ENCODE data around the gene IDNK. TPM values are rescaled to one million over a fixed set of nuclear protein-coding genes. Genes with fewer than 3 reads are reported as not detected.

Gene IDNK
- total RNA-seq, result 4.0 and 4.1 TPM in 2 replicates

GRCh38 chr9:83622939-83623678 is at the start of gene IDNK:
Gene IDNK, plus strand, starts transcription at chr9:83623143. Its CDS starts 29 bp downstream, at chr9:83623172.

Other genes starting within 250 kb of the IDNK start
- 2.6 and 6.9 TPM in 2 replicates for gene FRMD3, start 84.7 kb upstream of the IDNK start, total RNA-seq
- gene UBQLN1, start 84.8 kb downstream of the IDNK start, total RNA-seq, result 127 and 162 TPM in 2 replicates
- gene GKAP1, start 194.6 kb downstream of the IDNK start, total RNA-seq, result 0.50 and 0.52 TPM in 2 replicates

Measured in smooth muscle cell of the pulmonary artery (primary cell).